Activated CD8-positive, alpha-beta T cell treated with anti-CD3 and anti-CD28 coated beads for 36 hours (primary cell): ENCODE data around the gene MAN2C1. TPM values are rescaled to one million over a fixed set of nuclear protein-coding genes. Genes with fewer than 3 reads are reported as not detected.

Source experiments
- ATAC-seq: fragments of 200-7000 bp; cut with Tn5 transposase; one replicate; pipeline ENCODE4 v1.10.0; 2021; ENCODE audit warnings: mild to moderate bottlenecking, moderate library complexity
- CTCF ChIA-PET: fragments of 350-600 bp; sonication (Branson Sonifier 250); formaldehyde crosslinking; loops from one replicate; lab custom pipeline; 2021; ENCODE audit warnings: antibody characterized with exemption; lab: Charles Lee
- POLR2A ChIA-PET: fragments of 350-600 bp; sonication (Branson Sonifier 250); formaldehyde crosslinking; loops from one replicate; lab custom pipeline; 2021; ENCODE audit warnings: antibody characterized with exemption; lab: Charles Lee
- DNase-seq: peaks from one replicate; pipeline ENCODE4 v3.0.0-alpha.2; 2020
- H3K27ac Mint-ChIP-seq: one replicate; pipeline ENCODE4 v1.8.0; 2021; ENCODE audit warnings: mild to moderate bottlenecking, mixed read lengths
- H3K27me3 Mint-ChIP-seq: one replicate; pipeline ENCODE4 v1.8.0; 2021; ENCODE audit warnings: mixed read lengths
- H3K36me3 Mint-ChIP-seq: one replicate; pipeline ENCODE4 v1.8.0; 2021; ENCODE audit warnings: low read depth, mixed read lengths
- H3K4me1 Mint-ChIP-seq: one replicate; pipeline ENCODE4 v1.8.0; 2021; ENCODE audit warnings: low read depth, mixed read lengths
- H3K4me3 Mint-ChIP-seq: one replicate; pipeline ENCODE4 v1.8.0; 2021; ENCODE audit warnings: mild to moderate bottlenecking, moderate library complexity, mixed read lengths
- H3K9me3 Mint-ChIP-seq: one replicate; pipeline ENCODE4 v1.8.0; 2021; ENCODE audit warnings: mixed read lengths
- CTCF ChIP-seq: fragments of 200-600 bp; IDR thresholded peaks from one replicate; pipeline ENCODE4 v1.8.0; 2022; ENCODE audit warnings: antibody characterized with exemption, mild to moderate bottlenecking
- intact Hi-C: fragments of 100-400 bp; cut with micrococcal nuclease; formaldehyde crosslinking; loops from one replicate; pipeline ENCODE4 v1.10.0; 2022
- total RNA-seq, 2 experiments: library from RNA; stranded (reverse); gene quantifications; one replicate each; pipeline ENCODE4 v1.2.3, GENCODE V29; 2021

The MAN2C1 gene
- total RNA-seq, 2 experiments from 2014 or later = 170 to 181 TPM

GRCh38 chr15:75362642-75363249 lies 5.7 kb downstream of the MAN2C1 start:
- DNase-seq (no peak), ATAC-seq (no peak)
- no peak for TF ChIP-seq CTCF
- intact Hi-C loops = loop anchor here (10.0 kb wide), 1 partner anchor 282 kb away; the partner anchor contains the start of genes IMP3 and SNX33
- H3K9me3 Mint-ChIP-seq = no peaks in the 10 kb centered on the region
- H3K4me3 Mint-ChIP-seq = no peak overlapping the region
- POLR2A ChIA-PET = interaction anchor here (1.5 kb wide), 1 partner anchor 10 kb away, joined by 5 read pairs; no protein-coding TSS in a partner anchor
- no peak overlapping the region for H3K27ac Mint-ChIP-seq
- CTCF ChIA-PET = no interaction called here
- peaks cover 10% of the 10 kb centered on the region for H3K4me1 Mint-ChIP-seq
- H3K27me3 Mint-ChIP-seq = no peaks in the 10 kb centered on the region
- H3K36me3 Mint-ChIP-seq = peaks cover 34% of the 10 kb centered on the region

- ATAC-seq (no peak), DNase-seq (no peak)
- ChIA-PET POLR2A (interaction anchor here (1.5 kb wide), 1 partner anchor 9 kb away, joined by 5 read pairs; no protein-coding TSS in a partner anchor), CTCF (no interaction called here)
- Mint-ChIP-seq H3K9me3 (no peaks in the 10 kb centered on the region), H3K27me3 (no peaks in the 10 kb centered on the region), H3K4me1 (peaks cover 5% of the 10 kb centered on the region), H3K27ac (no peak overlapping the region), H3K36me3 (peaks cover 30% of the 10 kb centered on the region), H3K4me3 (no peak overlapping the region)
- intact Hi-C loops = loop anchor here (10.0 kb wide), 1 partner anchor 283 kb away; the partner anchor contains the start of genes IMP3 and SNX33
- TF ChIP-seq CTCF = no peak
Measured at GRCh38 chr15:75361989-75362641, 6.3 kb downstream of the MAN2C1 start.

GRCh38 chr15:75361361-75361988 lies 6.9 kb downstream of the MAN2C1 start:
- CTCF ChIA-PET = no interaction called here
- H3K27ac Mint-ChIP-seq = no peak overlapping the region

GRCh38 chr15:75360856-75361255 lies 7.6 kb downstream of the MAN2C1 start:
- H3K9me3 Mint-ChIP-seq = no peaks in the 10 kb centered on the region
- ChIA-PET CTCF (no interaction called here), POLR2A (interaction anchor here (1.9 to 2.5 kb wide), 2 partner anchors 11 to 13 kb away, joined by 7 to 9 read pairs; partner anchors contain the start of gene NEIL1)
- H3K4me1 Mint-ChIP-seq = no peaks in the 10 kb centered on the region
- intact Hi-C loops = loop anchor here (10.0 kb wide), 1 partner anchor 284 kb away; the partner anchor contains the start of genes IMP3 and SNX33
- H3K36me3 Mint-ChIP-seq = peaks cover 25% of the 10 kb centered on the region
- no peak for DNase-seq
- H3K27ac Mint-ChIP-seq = no peak overlapping the region
- H3K27me3 Mint-ChIP-seq = no peaks in the 10 kb centered on the region
- no peak overlapping the region for H3K4me3 Mint-ChIP-seq
- no peak for TF ChIP-seq CTCF
- no peak for ATAC-seq

More at GRCh38 chr15:75361361-75361988, 6.9 kb downstream of the MAN2C1 start:
- Mint-ChIP-seq H3K36me3 (peaks cover 25% of the 10 kb centered on the region), H3K27me3 (no peaks in the 10 kb centered on the region), H3K4me3 (no peak overlapping the region), H3K9me3 (no peaks in the 10 kb centered on the region), H3K4me1 (no peaks in the 10 kb centered on the region)
- no peak for TF ChIP-seq CTCF
- intact Hi-C loops = loop anchor here (10.0 kb wide), 1 partner anchor 283 kb away; the partner anchor contains the start of genes IMP3 and SNX33
- ATAC-seq = no peak
- no peak for DNase-seq
- POLR2A ChIA-PET = interaction anchor here (1.5 kb wide), 1 partner anchor 8 kb away, joined by 5 read pairs; no protein-coding TSS in a partner anchor
